Panc1 (cell line): Measurements from ENCODE around the gene ZNF428. TPM values are rescaled to one million over a fixed set of nuclear protein-coding genes. Genes with fewer than 3 reads are reported as not detected.

Experiments used
- ATAC-seq: fragments of 200-7000 bp; cut with Tn5 transposase; 2 replicates; pipeline ENCODE4 v1.9.1; 2020; ENCODE audit warnings: mild to moderate bottlenecking, moderate library complexity
- BruUV-seq: library from RNA; stranded (reverse); fragments of 400-500 nt; replicated peaks from 2 replicates; lab custom pipeline; 2021; lab: Mats Ljungman, UMichigan
- CTCF ChIA-PET: fragments of 300-600 bp; sonication (Branson Sonifier 250); formaldehyde crosslinking; loops from one replicate; lab custom pipeline; 2022; ENCODE audit warnings: antibody characterized with exemption; lab: Charles Lee
- POLR2A ChIA-PET: fragments of 300-600 bp; sonication (Branson Sonifier 250); formaldehyde crosslinking; loops from one replicate; lab custom pipeline; 2022; ENCODE audit warnings: antibody characterized with exemption; lab: Charles Lee
- DNase-seq: peaks from one replicate; pipeline ENCODE4 v3.0.0-alpha.2; 2010; ENCODE audit warnings: low read depth, low spot score
- H3K27ac ChIP-seq: 2 replicates; pipeline ENCODE4 v1.5.1; 2011; ENCODE audit warnings: mild to moderate bottlenecking, low read length, inconsistent platforms
- H3K27me3 ChIP-seq: fragments of 200-500 bp; sonication (Bioruptor generic); 2 replicates; pipeline ENCODE4 v1.6.0; 2014; ENCODE audit warnings: low read length, inconsistent platforms; ENCODE audit not compliant: control insufficient read depth, insufficient read depth
- H3K36me3 ChIP-seq: fragments of 200-500 bp; sonication (Bioruptor generic); 2 replicates; pipeline ENCODE4 v1.5.1; 2014; ENCODE audit warnings: inconsistent platforms, mild to moderate bottlenecking, low read length, moderate library complexity; ENCODE audit not compliant: control insufficient read depth, insufficient read depth
- H3K4me1 ChIP-seq: 2 replicates; pipeline ENCODE4 v1.5.1; 2011; ENCODE audit warnings: inconsistent platforms, mild to moderate bottlenecking, low read length, moderate library complexity; ENCODE audit not compliant: control insufficient read depth, insufficient read depth
- H3K4me3 ChIP-seq, 2 experiments: 2 replicates each; pipeline ENCODE4 v1.5.1; 2011 to 2012; ENCODE audit warnings: low read depth in 2 of 2, low read length in 2 of 2, mild to moderate bottlenecking in 2 of 2, inconsistent platforms in 1 of 2, moderate library complexity in 1 of 2
- H3K9me3 ChIP-seq: fragments of 200-500 bp; sonication (Bioruptor generic); 2 replicates; pipeline ENCODE4 v1.5.1; 2014; ENCODE audit warnings: low read depth, mild to moderate bottlenecking, inconsistent platforms, low read length, moderate library complexity; ENCODE audit not compliant: control insufficient read depth, insufficient read depth
- POLR2AphosphoS5 ChIP-seq: IDR thresholded peaks from 2 replicates; pipeline ENCODE4 v1.6.1; 2012; ENCODE audit warnings: mild to moderate bottlenecking, low read depth, low read length, moderate library complexity
- SIN3A ChIP-seq: IDR thresholded peaks from 2 replicates; pipeline ENCODE4 v1.6.1; 2012; ENCODE audit warnings: low read depth, mild to moderate bottlenecking, low read length, moderate library complexity, borderline replicate concordance; ENCODE audit not compliant: insufficient read depth
- TCF7L2 ChIP-seq: IDR thresholded peaks from 2 replicates; pipeline ENCODE4 v1.6.1; 2011; ENCODE audit warnings: mild to moderate bottlenecking, low read depth, low read length, inconsistent platforms
- in situ Hi-C: cut with HindIII; loops from 2 replicates; pipeline ENCODE4 v1.10.0; 2016; ENCODE audit warnings: low sequenced_read_pairs, low pct_unique_long_range_greater_than_20kb
- intact Hi-C: fragments of 100-400 bp; cut with micrococcal nuclease; formaldehyde crosslinking; loops from one replicate; pipeline ENCODE4 v1.10.0; 2022; ENCODE audit not compliant: unreplicated experiment
- total RNA-seq: library from RNA; stranded (reverse); gene quantifications from one replicate; pipeline ENCODE4 v1.2.1, GENCODE V29; 2021; ENCODE audit not compliant: unreplicated experiment
- TF ChIP-seq, protein P1 (sequence below): fragments of 450-650 bp; IDR thresholded peaks from 2 replicates; pipeline ENCODE4 v1.5.1; 2017; ENCODE audit warnings: mild to moderate bottlenecking
- TF ChIP-seq, protein P2 (sequence below), 2 experiments: IDR thresholded peaks; 2 replicates each; pipeline ENCODE4 v1.6.1; 2011 to 2012; ENCODE audit warnings: low read depth in 2 of 2, control low read depth in 1 of 2, low read length in 1 of 2, mild to moderate bottlenecking in 1 of 2, moderate library complexity in 1 of 2; ENCODE audit not compliant: insufficient read depth in 1 of 2

ZNF428 gene
- total RNA-seq, 1 experiment from 2014 or later: 45.6 TPM

DNA sequence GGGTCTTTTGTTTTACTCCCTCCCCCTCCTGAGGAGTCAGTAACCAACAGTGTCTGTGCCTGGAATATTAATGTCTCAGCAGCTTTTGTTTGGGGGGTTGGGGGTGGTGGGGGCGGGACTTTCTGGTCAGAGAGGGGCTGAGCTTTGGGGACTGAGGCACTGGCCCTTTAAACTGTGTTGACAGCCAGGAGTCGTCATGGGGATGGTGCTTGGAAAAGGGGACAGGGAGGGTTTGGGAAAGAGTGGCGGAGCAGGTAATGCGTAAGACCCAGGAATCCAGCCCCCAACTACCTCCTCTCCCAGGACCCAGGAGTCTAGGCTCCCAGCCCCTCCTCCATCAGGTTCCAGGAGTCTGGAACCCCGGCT lies 15.1 kb upstream of the ZNF428 start:
- CTCF ChIA-PET: no interaction called here

DNA sequence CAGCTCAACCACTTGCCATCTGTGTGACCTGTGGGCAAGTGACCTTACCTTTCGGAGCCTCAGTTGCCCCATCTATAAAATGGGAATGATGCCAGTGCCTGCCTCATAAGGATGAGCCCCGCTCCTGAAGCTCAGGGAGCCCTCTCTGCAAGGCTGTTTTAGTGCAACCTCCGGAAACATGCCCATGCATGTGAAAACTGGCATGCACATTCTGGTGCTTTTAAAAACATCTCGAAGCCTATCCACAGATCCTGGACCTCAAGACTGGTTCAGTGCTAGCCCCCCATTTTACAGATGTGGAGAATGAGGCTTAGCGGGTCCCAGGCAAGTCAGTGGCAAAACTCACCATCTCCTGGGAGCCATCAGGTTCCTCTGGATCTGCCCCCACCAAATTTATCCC lies 14.6 kb upstream of the ZNF428 start:
- TF ChIP-seq SIN3A: no peak
- TF ChIP-seq TCF7L2: no peak
- TF ChIP-seq, protein P1, sequence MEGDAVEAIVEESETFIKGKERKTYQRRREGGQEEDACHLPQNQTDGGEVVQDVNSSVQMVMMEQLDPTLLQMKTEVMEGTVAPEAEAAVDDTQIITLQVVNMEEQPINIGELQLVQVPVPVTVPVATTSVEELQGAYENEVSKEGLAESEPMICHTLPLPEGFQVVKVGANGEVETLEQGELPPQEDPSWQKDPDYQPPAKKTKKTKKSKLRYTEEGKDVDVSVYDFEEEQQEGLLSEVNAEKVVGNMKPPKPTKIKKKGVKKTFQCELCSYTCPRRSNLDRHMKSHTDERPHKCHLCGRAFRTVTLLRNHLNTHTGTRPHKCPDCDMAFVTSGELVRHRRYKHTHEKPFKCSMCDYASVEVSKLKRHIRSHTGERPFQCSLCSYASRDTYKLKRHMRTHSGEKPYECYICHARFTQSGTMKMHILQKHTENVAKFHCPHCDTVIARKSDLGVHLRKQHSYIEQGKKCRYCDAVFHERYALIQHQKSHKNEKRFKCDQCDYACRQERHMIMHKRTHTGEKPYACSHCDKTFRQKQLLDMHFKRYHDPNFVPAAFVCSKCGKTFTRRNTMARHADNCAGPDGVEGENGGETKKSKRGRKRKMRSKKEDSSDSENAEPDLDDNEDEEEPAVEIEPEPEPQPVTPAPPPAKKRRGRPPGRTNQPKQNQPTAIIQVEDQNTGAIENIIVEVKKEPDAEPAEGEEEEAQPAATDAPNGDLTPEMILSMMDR: no peak
- TF ChIP-seq POLR2AphosphoS5: no peak
- ChIA-PET CTCF (no interaction called here), POLR2A (no interaction called here)
- no TSS peak for BruUV-seq
- Histone ChIP-seq H3K27me3 (peaks cover 3% of the 10 kb centered on the region; the same call in 1 of the 2 replicates), H3K27ac (no peak overlapping the region), H3K4me3 (no peak overlapping the region), H3K4me1 (peaks cover 3% of the 10 kb centered on the region), H3K36me3 (no peaks in the 10 kb centered on the region; the same call in 1 of the 2 replicates), H3K9me3 (no peaks in the 10 kb centered on the region)
- ATAC-seq (no peak), DNase-seq (no peak)
- intact Hi-C loops (no loop called here), in situ Hi-C loops (no loop called here)

More for the DNA sequence above, 15.1 kb upstream of the ZNF428 start:
- DNase-seq (no peak), ATAC-seq (no peak)
- in situ Hi-C loops: no loop called here
- intact Hi-C loops: no loop called here
- TF ChIP-seq TCF7L2 (no peak), POLR2AphosphoS5 (no peak), SIN3A (no peak)
- TF ChIP-seq, protein P2, sequence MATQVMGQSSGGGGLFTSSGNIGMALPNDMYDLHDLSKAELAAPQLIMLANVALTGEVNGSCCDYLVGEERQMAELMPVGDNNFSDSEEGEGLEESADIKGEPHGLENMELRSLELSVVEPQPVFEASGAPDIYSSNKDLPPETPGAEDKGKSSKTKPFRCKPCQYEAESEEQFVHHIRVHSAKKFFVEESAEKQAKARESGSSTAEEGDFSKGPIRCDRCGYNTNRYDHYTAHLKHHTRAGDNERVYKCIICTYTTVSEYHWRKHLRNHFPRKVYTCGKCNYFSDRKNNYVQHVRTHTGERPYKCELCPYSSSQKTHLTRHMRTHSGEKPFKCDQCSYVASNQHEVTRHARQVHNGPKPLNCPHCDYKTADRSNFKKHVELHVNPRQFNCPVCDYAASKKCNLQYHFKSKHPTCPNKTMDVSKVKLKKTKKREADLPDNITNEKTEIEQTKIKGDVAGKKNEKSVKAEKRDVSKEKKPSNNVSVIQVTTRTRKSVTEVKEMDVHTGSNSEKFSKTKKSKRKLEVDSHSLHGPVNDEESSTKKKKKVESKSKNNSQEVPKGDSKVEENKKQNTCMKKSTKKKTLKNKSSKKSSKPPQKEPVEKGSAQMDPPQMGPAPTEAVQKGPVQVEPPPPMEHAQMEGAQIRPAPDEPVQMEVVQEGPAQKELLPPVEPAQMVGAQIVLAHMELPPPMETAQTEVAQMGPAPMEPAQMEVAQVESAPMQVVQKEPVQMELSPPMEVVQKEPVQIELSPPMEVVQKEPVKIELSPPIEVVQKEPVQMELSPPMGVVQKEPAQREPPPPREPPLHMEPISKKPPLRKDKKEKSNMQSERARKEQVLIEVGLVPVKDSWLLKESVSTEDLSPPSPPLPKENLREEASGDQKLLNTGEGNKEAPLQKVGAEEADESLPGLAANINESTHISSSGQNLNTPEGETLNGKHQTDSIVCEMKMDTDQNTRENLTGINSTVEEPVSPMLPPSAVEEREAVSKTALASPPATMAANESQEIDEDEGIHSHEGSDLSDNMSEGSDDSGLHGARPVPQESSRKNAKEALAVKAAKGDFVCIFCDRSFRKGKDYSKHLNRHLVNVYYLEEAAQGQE (IDR thresholded peaks at IDR 0.05; ENCODE audit: insufficient read depth in 1 of 2, low read depth in 2 of 2, low read length in 1 of 2): no peak
- TF ChIP-seq, protein P1: no peak
- H3K4me1 ChIP-seq: peaks cover 3% of the 10 kb centered on the region
- H3K9me3 ChIP-seq: no peaks in the 10 kb centered on the region
- peak overlapping the region in 1 of 2 experiments; percentile 29; a peak in 2 of 4 replicates for H3K4me3 ChIP-seq
- peaks cover 4% of the 10 kb centered on the region; the same call in 1 of the 2 replicates for H3K27me3 ChIP-seq
- H3K36me3 ChIP-seq: no peaks in the 10 kb centered on the region; the same call in 1 of the 2 replicates
- POLR2A ChIA-PET: no interaction called here
- H3K27ac ChIP-seq: peak overlapping the region; percentile 34; the same call in 1 of the 2 replicates
- no TSS peak for BruUV-seq
